Measurements from ENCODE around the gene PLCXD3.

PLCXD3 gene

GRCh38 chr5:41412496-41412895, 97.9 kb downstream of the PLCXD3 start:
- DNase-seq = no peak

GRCh38 chr5:41410737-41411136, 99.7 kb downstream of the PLCXD3 start:
- DNase-seq = no peak

GRCh38 chr5:41410307-41410706, 100.1 kb downstream of the PLCXD3 start:
- DNase-seq = no peak

- no peak for DNase-seq
Measured at GRCh38 chr5:41408676-41409443, 101.5 kb downstream of the PLCXD3 start.

GRCh38 chr5:41406936-41407335, 103.5 kb downstream of the PLCXD3 start:
- DNase-seq = no peak

DNA sequence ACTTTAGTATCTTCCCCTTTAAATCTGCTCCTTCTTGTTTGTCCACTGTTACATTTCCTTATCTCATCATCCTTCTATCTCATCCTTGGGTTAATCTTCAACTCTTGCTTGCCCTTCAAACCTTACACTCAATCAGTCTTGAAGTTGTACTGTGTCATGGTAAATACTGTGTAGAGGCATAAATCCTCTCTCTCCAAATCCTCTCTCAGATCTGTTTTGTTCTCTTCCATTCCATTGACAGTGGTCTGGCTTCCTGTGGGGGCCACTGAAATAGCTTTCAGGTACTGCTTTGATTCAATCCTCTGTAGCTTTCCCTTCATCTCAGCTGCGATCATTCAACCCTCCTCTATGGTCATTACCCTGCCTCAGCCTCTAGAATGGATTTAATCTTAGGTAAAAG, 104.0 kb downstream of the PLCXD3 start:
- DNase-seq = no peak

DNA sequence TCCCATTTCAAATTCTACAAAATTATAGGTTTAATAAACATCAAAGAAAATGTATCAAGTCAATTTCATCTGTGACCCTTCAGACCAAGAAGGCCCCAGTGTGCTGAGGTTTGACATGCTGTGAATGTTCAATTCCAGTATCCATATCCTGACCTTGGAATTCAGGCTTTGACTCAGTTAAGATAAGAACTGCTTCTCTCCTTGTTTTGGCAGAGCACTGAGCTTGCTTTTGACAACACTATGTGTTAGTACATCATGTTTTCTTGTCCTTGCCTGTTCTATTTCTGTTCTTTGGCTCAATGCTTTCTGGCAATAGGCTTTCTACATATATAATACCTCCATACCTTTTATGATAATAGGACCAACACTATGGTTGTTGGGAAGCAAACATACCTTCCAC, 105.6 kb downstream of the PLCXD3 start:
- no peak for DNase-seq

GRCh38 chr5:41403846-41404245, 106.6 kb downstream of the PLCXD3 start:
- DNase-seq = no peak

GRCh38 chr5:41402845-41403244, 107.6 kb downstream of the PLCXD3 start:
- no peak for DNase-seq

DNA sequence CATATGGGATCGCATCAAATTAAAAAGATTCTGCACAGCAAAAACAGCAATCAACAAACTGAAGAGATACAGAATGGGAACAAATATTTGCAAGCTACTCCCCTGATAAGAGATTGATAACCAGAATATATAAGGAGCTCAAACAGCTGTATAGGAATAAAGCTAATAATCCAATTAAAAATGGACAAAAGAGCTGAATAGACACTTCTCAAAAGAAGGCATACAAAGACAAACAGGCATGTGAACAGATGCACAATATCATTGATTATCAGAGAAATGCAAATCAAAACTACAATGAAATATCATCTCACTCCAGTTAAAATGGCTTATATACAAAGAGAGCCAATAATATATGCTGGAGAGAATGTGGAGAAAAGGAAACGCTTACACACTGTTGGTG, 110.6 kb downstream of the PLCXD3 start:
- no peak for DNase-seq

DNA sequence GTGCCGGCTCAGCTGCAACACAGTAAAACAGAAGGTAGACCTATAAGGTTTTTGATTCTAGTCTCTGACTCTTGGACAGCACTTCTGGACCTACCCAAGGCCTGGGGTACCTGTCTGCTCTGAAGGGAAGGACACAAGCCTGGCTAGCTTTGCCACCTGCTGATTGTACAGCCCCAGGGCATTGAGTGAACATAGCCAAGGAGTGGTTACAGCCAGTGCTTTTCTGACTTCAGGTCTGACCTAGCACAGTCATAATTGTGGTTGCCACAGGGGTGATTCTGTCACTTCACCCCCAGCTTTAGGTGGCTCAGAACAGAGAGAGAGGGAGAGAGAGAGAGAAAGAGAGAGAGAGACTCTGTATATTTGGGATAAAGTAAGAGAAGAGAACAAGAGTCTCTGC, 118.4 kb downstream of the PLCXD3 start:
- no peak for DNase-seq

DNA sequence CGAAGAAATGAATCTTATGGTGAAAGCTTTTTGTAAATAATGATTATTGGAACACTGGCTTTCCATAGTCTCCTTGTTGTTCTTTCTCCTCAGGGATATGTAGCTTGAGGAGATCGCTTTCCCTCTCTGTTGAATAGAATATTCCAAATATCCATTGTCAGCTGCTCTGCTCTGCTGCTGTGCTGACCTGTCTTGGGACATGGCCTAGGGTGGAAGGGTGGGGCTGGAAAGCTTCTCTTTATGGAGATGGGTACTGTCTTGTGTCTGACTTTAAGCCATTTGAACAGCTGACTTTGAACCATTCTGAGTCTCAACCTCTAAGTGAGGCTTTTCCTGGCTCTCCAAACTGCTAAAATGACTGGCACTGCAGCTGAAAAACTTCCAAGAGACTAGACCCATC, 135.8 kb downstream of the PLCXD3 start:
- no peak for DNase-seq

- no peak for DNase-seq
Measured at GRCh38 chr5:41373230-41373629, 137.2 kb downstream of the PLCXD3 start.

- no peak for DNase-seq
Measured at GRCh38 chr5:41371738-41372137, 138.7 kb downstream of the PLCXD3 start.

GRCh38 chr5:41370482-41370881, 139.9 kb downstream of the PLCXD3 start:
- DNase-seq = no peak

DNA sequence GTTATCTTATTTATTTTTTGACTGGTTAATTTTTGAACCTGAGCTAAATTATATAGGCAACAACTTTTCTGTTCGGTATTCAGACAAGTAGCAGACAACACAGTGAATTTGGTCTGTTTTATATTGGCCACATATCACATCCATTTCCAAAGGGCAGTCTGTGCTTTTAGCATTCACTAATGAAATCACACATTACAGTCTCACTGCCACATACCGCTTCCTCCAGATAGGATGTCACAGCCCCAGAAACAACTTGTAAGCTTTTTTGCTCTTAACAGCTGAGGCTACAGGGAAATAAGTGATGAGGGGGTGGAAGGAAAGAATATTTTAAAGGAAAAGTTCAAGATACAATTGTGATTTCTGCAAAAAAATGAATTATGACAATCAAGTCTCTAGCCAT, 140.6 kb downstream of the PLCXD3 start:
- DNase-seq = no peak

DNA sequence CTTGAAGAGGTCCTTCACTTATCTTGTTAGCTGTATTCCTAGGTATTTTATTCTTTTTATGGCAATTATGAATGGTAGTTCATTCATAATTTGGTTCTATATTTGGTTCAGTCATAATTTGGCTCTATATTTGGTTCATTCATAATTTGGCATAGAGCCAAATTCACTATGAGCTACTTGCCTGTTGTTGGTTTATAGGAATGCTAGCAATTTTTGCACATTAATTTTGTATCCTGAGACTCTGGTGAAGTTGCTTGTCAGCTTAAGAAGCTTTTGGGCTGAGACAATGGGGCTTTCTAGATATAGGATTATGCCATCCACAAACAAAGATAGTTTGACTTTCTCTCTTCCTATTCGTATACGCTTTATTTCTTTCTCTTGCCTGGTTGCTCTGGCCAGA, 142.2 kb downstream of the PLCXD3 start:
- DNase-seq = no peak

DNA sequence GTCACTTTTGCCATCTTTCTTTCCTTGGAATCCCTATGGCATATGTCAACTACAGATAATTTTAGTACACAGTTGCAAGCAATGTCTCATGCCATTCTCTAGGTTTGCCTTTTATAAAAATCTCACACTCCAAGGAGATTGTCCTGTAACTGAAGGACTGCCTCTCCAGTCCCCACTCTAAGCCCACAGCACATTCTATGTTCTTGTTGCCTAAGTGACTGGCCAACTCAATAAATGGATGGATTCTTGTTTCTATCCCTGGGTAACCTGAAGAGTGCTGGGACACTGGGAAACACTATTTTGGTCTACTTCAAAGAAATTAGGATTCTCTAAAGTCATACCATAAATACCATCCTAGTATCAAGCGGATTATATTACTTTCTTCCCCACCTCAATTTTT, 145.0 kb downstream of the PLCXD3 start:
- DNase-seq = no peak

GRCh38 chr5:41364346-41364745, 146.1 kb downstream of the PLCXD3 start:
- no peak for DNase-seq

- no peak for DNase-seq
Measured at GRCh38 chr5:41363343-41363986, 146.9 kb downstream of the PLCXD3 start.

DNA sequence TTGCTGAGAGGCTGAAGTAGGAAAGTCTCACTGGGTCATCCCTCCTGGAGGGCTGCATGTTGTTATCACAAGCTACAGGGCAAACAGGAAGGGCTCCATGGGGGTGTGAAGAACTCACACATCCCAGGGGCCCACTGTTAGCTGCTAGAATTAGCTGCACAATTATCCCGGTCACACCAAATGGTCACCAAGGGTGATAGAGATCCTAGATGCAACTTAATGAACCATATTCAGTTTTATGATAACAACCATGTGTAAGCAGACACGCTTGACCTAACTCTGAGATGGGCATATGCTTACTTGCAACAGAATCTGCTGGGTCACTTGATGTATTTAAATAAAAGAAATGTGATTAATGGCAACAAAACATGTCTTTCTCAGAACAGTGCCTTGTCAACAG, 153.6 kb downstream of the PLCXD3 start:
- DNase-seq = no peak

GRCh38 chr5:41349846-41350245, 160.6 kb downstream of the PLCXD3 start:
- no peak for DNase-seq

DNA sequence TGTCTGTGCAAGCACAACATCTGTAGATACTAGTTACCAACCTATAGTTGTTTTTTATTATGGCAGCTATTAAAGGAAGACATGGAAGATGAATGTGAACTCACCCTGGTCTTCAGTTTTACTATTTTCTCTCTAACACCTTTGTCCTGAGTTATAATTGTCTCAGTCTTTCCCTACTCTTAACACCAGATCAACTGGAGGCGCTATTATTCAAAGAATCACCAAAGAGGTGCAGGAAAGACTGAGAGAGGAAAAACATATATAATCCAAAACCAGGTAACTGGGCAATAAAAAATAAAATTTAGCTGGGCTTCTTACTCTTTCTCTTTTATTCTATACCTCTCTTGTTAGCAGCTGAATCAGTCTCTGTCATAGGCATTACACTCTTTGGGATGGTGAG, 162.8 kb downstream of the PLCXD3 start:
- no peak for DNase-seq

- DNase-seq = no peak
Measured at GRCh38 chr5:41346609-41347008, 163.8 kb downstream of the PLCXD3 start.

- DNase-seq = no peak
Measured at GRCh38 chr5:41345295-41345694, 165.1 kb downstream of the PLCXD3 start.

All from activated CD8-positive, alpha-beta memory T cell treated with anti-CD3 and anti-CD28 coated beads for 24 hours (primary cell).